A204.1 (cell line): Measurements from ENCODE around the gene APRT.
"Not testable (repeated sequence)": the region's sequence is repeated elsewhere in the genome, so short reads cannot be mapped to it uniquely, and the experiment has no call there.

Experiments
- FAIRE-seq: peaks from 2 replicates; lab custom pipeline; 2012; peaks lifted over from hg19 to GRCh38; lab: Jason Lieb, UNC

The APRT gene

DNA sequence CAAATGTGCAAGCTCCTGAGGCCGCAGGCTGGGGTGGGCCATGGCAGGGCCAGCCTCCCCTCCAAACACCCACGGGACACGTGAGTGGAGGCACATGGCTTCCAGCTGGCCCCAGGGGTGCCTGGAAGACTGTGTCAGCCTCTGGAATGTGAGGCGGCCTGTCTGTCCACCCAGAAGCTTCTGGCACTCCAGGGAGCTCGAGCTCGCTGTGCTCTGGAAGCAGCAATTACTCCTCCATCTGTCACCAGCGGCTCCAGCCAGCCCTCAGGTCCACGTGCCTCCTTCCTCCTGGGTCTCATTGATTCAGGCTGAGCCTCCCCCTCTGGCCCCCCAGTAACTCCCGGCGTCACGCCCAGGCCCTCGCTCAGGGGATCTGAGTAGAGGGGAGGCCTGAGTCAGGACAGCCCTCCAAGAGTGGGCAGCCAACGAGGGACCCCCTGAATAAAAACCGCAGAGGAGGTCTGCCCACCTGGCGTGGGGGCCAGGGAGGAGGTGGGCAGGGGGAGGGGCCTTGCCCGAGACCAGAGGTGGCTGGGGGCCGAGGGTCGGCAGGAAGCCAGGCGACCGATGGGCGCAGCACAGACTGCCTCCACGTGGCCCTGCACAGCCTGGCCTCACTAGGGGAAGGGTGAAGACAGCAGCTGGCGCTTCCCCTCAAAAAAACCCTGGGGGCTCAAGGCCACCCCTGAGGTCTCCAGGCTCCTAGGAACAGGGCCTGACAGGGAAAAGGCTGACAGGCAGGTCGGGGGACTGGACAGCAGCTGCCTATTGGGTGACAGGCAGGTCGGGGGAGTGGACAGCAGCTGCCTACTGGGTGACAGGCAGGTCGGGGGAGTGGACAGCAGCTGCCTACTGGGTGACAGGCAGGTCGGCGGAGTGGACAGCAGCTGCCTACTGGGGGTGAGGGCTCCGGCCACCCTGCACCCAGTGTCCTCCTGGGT lies 38.6 kb downstream of the APRT start:
- no peak for FAIRE-seq

GRCh38 chr16:88771781-88772180 lies 39.9 kb downstream of the APRT start:
- not testable (repeated sequence) for FAIRE-seq

DNA sequence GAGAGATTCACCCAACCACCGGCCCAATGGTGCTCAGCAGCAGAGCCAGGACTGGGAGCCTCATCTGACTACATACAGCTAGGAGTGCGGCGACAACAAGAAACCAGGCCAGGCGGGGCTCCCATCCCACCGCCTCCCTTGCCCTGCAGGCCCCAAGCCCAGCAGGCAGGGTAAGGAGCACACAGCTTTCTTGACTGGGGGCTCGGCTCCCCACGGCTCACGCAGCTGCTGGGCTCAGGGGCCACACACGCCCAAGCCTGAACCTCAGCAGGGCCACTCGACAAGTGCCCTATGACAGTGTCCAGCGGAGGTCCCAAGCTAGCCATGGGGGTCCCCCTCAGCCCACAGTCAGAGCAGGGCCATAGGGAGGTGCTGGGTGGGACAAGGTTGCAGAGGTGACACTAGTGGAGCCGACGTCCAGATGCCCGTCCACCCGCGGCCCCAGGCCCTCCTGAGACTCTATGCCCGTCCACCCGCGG lies 40.4 kb downstream of the APRT start:
- FAIRE-seq: no peak

DNA sequence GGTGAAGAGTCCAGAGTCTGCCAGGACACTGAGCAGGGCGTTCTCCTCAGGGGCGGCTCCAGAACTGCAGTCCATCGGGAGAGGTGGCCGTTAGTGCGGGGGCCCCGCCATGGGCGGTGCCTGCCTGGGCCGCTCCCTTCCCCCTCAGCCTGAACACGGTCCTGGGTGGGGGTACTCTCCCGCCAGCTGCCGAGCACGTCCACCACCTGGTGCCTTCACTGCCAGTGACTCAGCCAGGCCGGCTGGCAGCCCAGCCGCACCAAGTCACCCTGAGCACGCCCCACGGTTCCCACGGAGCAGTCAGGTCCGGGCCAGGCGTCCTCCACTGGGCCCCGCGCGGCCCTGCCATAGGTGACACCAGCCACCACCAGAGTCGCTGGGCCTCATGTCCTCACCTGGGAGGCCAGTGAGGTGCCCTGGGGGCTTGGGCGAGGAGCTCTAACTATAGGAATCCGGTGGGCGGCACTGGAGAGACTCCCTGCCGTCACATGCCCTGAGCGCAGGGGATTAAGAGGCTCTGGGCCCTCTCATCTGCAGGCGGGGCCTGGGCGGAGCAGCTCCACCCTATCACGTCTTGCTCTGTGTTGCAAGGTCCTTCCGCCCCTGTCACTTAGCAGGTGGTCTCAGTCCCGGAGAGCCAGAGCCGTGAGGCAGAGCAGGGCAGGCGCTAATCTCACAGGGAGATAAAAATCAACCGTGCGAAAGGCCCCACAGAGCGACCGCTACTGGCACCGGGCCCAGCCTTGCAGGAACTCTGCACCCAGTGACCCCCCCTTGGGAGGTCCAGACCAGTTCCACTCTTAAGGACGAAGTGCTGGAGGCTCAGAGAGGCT lies 41.1 kb downstream of the APRT start:
- FAIRE-seq: no peak

DNA sequence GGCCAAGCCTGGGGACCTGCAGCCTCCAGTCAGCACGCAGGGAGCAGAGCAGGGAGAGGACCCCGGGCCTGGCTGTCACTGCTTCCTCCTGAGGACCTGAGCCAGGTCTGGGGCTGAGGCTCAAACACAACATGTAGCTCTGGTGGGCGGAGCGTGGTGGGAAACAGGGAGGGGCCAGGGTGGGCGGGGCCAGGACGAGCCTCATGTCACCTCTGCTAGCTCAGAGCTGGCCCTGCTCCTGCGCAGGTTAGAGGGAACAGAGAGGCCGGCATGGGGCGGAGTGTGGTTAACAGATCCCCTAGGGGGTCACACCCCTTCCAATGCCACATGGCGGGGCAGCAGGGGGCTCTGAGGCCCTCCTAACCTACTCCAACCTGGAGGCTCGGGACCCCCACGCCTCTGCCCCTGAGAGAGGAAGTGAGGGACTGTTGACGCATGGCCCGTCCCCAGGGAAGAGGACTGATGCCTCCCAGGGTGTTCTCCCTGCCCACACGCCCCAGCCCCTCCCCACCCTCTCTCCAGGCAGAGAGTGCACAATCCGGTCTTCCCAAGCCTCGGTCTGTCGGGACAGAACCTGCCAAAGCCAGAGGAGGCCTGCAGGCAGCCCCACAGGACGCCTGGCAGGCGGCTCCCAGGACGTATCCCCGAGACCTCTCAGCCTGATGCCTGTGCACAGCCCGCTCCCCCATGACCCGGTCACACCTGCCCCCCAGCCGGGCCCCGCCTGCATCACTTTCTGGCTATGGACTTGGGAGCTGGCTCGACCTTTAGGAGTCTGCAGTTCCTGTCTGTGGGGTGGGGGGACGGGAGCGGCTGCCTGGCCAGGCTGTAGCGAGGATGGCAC lies 41.9 kb downstream of the APRT start:
- no peak for FAIRE-seq

DNA sequence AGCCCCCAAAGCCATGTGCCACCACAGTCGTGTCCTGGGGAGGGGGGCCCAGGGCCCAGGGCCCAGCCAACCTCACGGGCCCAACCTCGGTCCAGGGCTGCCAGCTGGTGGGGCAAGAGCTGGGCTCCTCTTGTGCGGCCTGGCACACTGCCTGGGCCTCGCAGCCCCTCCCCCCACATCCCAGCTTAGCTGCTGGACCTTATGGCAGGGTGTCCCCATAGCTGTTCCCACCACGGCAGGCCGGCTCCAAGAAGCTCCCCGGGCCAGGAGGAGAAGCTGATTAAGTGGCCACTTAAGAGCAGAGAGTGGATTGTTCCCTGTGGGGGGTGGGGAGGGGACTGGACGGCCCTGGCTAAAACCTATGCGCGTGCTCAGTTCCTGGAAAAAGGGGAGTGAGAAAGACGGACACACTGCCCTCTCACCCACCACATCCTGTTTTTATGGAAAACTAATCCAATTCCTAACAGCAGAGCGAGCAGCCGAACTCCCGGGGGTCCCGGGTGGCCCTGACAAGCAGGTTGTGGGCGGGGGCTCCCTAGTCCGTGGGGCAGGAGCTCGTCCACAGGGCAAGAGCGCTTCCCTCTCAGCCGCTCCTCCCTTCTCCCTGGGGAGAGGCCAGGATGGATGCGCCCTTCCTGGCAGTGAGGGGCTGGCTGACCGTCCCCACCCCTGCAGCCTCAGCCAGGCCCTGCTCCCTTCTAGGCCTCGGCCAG lies 43.5 kb downstream of the APRT start:
- no peak for FAIRE-seq

DNA sequence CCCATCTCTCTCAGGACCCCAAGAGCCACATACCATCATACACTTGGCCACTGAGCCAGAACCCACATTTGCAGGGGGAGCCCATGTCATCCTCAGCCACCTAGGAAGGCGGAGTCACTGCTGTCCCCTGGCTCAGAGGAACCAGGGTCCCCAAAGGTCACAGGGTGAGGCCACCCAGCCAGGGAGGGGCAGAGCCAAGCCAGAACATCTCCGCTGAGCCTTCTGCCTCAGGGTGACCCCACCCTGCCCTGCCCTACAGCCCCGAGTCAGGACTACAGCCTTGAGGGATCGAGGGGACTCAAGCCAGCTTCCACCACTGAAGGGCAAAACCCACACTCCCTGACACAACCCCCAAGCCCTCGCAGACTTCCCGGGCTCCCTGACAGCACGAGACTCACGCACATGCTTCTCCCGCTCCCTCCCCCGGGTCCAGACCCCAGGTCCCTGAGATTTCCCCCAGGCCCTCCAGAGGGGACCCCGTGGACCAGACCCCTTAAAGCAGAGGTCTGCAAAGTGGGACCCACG lies 44.1 kb downstream of the APRT start:
- no peak for FAIRE-seq

GRCh38 chr16:88766975-88767374 lies 44.8 kb downstream of the APRT start:
- no peak for FAIRE-seq

DNA sequence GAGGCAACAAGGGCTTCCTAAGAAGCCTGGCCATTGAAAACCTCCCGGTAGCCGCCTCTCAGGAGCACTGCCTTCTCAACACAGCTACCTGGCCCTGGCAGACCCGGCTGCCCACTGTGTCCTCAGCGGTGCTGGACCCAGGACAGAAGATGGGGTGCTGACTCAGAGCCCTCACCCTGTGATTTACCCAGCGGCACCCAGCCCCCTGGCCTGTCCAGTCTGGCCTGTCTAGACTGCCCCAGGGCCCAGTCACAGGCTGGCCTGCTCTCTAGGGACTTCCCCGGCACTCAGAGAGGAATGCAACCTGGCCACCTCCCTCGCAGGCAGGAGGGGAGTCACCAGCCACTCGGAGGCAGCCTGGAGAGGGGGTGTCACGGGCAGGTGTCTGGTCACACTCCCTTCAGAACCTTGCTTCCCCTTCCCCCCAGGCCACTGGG lies 46.8 kb downstream of the APRT start:
- FAIRE-seq: no peak

DNA sequence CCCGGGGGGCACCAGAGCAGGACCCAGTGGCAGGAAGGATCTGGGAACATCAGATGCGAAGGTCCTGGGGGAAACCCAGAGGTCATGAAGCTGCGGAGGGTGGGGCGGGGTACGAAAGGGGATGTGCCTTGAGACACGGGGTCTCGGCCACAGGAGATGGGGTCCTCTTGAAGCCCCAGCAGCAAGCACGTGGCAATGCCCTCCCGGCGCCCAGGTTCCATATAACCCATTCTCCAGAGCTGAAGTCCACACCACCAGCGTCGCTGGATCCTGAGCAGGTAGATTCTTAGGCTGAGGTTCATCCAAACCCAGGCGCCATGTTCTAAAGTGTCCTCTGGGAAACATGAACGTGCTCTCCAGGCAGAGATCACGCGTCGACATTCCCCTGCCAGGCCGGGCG lies 47.6 kb downstream of the APRT start:
- FAIRE-seq: no peak

- no peak for FAIRE-seq
These were observed 48.1 kb downstream of the APRT start for GRCh38 chr16:88763502-88764053.

DNA sequence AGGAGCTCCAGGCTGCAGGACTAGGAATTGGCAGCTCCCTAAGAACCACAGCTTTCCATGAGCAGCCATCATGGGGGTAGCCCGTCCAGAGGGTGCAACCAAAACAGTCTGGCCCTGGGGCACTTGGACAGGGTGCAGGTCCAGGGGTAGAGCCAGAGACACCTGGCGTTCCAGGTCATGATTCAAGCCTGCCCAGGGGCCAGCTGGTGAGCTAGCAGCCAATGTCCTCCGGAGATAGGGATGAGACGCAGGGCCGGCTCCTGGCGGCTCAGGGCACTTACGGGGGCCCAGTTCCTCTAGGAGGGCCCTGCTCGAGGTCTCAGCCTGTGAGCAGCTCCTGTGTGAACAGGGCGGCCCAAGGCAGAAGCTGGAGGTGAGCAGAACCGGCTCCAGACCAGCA lies 48.8 kb downstream of the APRT start:
- no peak for FAIRE-seq

DNA sequence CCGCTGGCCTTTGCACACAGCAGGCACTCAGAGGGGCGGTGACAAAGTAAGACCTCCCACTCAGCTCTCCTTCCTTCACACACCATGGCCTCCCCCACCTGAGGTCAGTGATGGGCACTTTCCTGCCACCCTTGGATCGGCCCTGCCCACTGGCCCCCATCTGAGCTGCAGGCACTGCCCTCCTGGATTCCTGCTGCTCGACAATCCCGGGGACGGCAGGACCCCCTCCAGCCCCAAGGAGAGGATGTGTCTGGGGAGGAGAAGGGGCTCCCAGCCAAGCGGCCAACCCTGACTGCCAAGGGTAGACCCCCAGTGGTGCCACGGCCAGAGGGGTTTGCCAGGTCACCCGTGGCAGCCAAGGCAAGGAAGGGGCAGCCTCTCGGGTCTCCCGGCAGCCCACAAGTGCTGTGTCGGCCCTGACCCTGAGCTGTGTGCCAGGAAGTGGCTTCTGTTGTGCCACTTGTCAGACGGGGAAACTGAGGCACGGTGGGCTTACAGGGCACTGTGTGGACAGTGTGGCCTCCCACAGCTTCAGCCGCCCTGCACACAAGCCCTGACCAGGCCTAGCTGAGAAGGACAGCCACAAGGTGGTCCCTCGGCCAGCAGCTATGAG lies 49.4 kb downstream of the APRT start:
- FAIRE-seq: no peak

DNA sequence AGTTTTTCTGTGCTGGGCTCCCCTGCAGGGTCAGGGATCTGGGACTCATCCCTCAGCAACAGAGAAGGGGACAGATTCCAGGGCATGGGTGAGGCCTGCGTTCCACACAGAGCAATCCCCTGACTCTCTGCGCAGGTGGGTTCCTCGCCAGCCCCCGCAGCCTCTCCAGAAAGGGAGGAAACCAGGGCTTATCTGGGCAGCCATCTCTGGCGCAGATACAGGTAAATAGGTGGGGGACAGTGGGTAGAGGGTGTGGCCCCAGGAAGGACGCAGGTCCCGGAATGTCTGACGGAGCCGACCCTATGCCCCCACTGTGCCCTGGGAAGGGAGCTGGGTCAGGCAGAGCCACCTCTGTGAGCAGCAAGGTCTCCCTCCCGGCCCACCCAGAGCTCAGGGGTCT lies 49.9 kb downstream of the APRT start:
- no peak for FAIRE-seq

DNA sequence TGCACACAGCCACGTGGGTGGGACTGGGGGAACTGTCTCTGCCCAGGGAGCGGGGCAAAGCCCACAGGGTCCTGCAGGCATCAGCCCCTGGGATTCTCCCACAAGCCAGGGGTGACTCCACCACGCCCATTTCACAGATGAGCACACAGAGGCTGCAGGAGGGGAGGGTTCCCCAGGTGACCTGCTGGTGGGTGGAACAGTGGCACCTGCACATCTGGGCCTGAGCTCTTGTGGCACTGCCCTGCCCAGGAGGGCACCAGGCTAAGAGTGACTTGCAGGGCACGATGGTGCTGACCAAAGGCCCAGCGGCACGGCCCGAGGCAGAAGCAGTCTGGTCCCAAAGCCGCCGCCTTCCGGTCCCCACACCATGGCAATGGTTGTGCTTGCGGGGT lies 50.6 kb downstream of the APRT start:
- no peak for FAIRE-seq

DNA sequence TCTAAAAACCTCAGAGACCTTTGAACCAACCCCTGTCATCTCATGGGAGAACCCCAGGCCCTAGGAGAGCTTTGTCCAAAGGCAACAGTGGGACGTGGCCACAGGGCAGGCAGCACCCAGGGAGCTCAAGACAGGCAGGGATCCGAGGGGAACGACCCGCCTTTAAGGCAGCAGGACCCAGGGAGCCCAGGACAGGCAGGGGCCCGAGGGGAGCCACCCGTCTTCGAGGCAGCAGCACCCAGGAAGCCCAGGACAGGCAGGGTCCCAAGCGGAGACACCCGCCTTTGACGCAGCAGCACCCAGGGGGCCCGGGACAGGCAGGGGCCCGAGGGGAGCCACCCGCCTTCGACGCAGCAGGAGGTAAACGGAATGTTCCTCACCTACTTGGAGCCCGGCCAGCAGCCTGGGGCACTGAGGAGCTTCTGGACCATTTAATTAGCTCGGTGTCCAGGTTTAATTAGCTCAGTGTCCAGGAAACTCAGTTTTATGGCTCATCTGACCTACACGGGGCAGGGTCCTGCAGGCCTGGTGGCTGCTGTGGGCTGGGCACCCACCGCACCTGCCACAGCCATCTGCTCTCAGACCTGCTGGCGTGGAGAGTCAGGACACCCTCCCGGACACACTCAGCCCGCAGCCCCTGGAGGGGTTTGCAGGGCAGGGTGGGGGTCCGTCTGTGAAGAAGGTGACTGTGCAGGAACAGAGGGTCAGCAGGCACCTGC lies 51.1 kb downstream of the APRT start:
- no peak for FAIRE-seq

DNA sequence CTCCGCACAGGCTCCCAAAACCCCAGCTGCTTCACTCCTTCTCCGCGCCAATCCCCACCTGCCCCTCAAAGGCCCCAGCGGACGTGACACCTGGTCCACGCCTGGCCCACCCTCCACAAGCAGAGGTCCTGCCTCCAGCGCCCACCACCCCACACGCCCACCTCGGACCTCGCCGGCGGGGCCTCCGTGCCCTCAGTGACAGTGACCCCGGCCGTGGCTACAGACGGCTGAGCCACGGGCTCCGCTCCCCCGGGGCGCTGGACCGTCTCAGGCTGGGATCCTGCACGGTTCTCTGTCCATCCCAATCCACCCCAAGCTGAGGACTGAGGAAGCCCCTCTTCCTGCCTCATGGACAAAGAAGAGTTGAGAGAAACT lies 51.8 kb downstream of the APRT start:
- no peak for FAIRE-seq
